Measurements from ENCODE around the gene PLA2G15. TPM values are rescaled to one million over a fixed set of nuclear protein-coding genes. Genes with fewer than 3 reads are reported as not detected.

PLA2G15 gene
- polyA plus RNA-seq, 4 donors, result 5.4 to 19.8 (median 6.5) TPM

Other genes starting within 250 kb of the PLA2G15 start
- 1 to 10 TPM in 3 of 4 donors, not detected in 1; 1.4 to 4.1 (median 3.2) TPM for gene DPEP2, start 245.9 kb upstream of the PLA2G15 start, polyA plus RNA-seq
- not detected for gene DPEP2NB, start 229.5 kb upstream of the PLA2G15 start, polyA plus RNA-seq
- gene DDX28, start 222.1 kb upstream of the PLA2G15 start, polyA plus RNA-seq, result 10 to 100 TPM in 2 of 4 donors, 1 to 10 TPM in 2; 3.8 to 14.6 (median 9.6) TPM
- gene DUS2, start 222.1 kb upstream of the PLA2G15 start, polyA plus RNA-seq, result 10 to 100 TPM in 2 of 4 donors, 1 to 10 TPM in 2; 7.6 to 12.6 (median 10.0) TPM
- 10 to 100 TPM; 10.8 to 26.8 (median 13.7) TPM for gene NFATC3, start 160.0 kb upstream of the PLA2G15 start, polyA plus RNA-seq
- 10 to 100 TPM; 14.3 to 45.0 (median 18.7) TPM for gene ESRP2, start 9.2 kb upstream of the PLA2G15 start, polyA plus RNA-seq
- gene SLC7A6, start 19.2 kb downstream of the PLA2G15 start, polyA plus RNA-seq, result 1 to 10 TPM; 2.0 to 8.5 (median 6.7) TPM
- 10 to 100 TPM in 1 of 4 donors, 1 to 10 TPM in 3; 3.8 to 16.7 (median 5.9) TPM for gene SLC7A6OS, start 65.6 kb downstream of the PLA2G15 start, polyA plus RNA-seq
- 10 to 100 TPM; 13.6 to 46.3 (median 20.2) TPM for gene PRMT7, start 65.6 kb downstream of the PLA2G15 start, polyA plus RNA-seq
- gene SMPD3, start 203.1 kb downstream of the PLA2G15 start, polyA plus RNA-seq, result 100 to 1,000 TPM in 1 of 4 donors, 10 to 100 TPM in 3; 47.0 to 123 (median 71.9) TPM